ENCODE results near the gene TACC2.

The TACC2 gene

DNA sequence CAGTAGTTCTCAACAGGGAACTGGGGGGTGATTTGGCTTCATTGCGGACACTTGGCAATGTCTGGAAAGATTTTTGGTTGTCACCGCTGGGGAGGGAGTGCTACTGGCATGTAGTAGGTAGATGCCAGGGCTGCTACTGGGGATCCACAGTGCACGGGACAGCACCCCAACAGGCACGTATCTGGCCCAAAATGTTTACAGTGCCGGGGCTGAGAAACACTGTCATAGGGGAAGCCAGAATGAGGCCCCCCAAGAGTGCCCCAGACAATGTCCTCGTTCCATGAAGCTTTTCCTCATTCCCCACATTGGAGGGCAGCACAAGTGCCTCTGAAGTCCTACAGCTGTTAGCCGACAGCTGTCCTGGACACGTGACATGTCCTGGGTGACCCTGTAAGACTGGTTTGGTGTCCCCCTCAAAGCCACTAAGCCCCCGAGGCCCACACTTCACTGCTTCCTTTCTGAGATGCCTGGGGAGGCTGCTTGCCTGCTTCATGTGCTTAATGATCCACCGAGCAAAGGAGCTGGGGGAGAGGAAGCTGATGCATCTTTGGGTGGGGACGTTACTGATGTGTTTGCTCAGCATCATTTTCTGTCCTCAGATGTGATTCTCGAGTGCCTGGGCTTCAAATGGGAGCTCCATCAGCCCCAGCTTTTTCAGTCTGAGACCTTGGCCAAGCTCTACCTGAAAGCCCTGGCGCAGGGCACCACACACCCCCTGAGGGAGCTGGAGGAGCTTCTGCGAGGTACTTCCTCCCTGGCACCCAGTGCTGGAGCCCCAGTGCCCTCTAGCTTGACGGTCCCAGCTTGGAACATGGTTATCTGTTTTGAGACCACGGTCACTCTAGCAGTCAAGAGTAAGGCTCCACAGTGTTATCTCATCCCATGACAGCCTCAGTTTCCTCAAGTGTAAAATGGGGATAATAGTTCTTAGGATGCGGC is 296.8 kb downstream of the TACC2 start:
- in situ Hi-C loops (cut with HindIII; ENCODE audit: low pct_ligation_motif_present, low pct_unique_long_range_greater_than_20kb, low sequenced_read_pairs) = loop anchor here (25.0 kb wide), 1 partner anchor 152 kb away; no protein-coding TSS in a partner anchor
- DNase-seq = no peak

DNA sequence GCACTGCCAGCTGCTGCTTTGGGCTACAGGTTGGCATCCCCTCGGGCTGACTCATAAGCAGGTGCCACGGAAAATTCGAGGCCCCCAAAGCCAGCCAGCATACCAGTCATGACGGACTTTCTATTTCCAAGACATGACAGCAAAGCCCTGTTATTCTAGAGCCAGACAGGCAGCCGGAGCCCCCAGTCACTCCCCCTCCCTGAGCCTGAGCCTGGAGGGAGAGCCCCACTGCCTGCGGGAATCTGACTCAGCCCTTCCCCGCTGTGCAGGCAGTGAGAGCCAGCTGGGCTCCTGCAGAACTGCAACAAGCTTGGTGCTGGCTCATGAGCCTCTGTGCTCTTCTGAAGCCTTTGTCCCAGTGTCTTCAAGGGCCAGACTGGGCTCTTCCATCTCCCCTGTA is 297.9 kb downstream of the TACC2 start:
- DNase-seq = peak; percentile 79
- in situ Hi-C loops (cut with HindIII; ENCODE audit: low pct_ligation_motif_present, low pct_unique_long_range_greater_than_20kb, low sequenced_read_pairs) = loop anchor here (25.0 kb wide), 1 partner anchor 150 kb away; no protein-coding TSS in a partner anchor

DNA sequence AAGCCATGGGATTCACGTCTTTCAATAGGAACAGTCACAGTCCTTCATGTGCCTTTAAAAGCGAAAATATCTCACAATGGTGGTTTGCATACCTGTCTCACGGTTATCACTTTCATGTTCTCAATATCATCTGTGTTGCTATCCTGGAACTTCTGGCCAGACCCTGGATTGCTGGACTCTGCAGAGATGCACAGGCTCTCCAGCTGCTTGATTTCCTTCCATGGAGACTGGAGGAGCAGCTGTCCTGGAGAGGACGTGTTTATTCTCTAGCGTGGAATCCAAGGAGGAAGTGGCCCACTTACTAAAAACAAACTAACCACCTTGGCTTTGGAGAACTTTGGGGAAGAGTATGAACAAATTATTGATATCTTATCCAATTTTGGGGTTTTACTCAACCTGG is 298.6 kb downstream of the TACC2 start:
- in situ Hi-C loops (cut with HindIII; ENCODE audit: low pct_ligation_motif_present, low pct_unique_long_range_greater_than_20kb, low sequenced_read_pairs) = loop anchor here (25.0 kb wide), 1 partner anchor 150 kb away; no protein-coding TSS in a partner anchor
- no peak for DNase-seq

DNA sequence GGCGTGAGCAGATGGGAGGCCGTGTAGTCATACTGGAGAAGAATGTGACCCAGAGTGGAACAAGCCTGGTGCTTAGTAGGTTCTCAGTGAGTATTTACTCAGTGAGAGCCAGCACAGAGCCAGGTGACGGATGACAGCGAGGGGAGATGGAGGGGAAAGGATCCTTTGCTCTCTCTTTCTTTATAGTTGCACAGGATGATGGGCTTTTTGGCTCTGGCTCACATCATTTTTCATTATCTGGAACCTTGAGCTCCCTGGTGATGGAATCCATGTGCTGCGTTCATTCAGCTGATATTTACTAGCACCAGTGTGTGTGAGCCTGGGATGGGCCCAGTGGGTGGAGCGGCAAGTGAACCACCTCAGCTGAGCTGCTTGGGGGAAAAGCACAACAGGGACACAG is 299.3 kb downstream of the TACC2 start:
- DNase-seq = no peak
- in situ Hi-C loops (cut with HindIII; ENCODE audit: low pct_ligation_motif_present, low pct_unique_long_range_greater_than_20kb, low sequenced_read_pairs) = loop anchor here (25.0 kb wide), 1 partner anchor 149 kb away; no protein-coding TSS in a partner anchor

DNA sequence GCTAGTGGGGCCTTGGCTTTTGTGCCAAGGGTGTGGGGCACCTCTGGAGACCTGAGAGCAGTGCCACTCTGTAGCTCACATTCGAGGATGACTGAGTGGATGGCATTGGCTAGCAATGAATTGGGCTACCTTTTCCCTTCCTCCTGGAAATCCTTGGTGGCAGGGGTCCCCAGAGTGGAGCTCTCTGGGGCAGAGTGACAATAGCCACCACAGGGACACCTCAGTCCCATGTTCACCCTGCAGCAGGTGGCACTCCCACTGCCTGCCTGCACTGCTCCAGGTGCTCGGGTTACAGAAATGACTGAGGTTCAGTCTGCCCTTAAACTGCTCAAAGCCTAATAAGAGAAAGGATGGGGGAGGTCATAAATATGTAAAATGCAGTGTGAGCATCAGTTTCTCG is 300.0 kb downstream of the TACC2 start:
- DNase-seq = no peak
- in situ Hi-C loops (cut with HindIII; ENCODE audit: low pct_ligation_motif_present, low pct_unique_long_range_greater_than_20kb, low sequenced_read_pairs) = loop anchor here (25.0 kb wide), 1 partner anchor 148 kb away; no protein-coding TSS in a partner anchor

DNA sequence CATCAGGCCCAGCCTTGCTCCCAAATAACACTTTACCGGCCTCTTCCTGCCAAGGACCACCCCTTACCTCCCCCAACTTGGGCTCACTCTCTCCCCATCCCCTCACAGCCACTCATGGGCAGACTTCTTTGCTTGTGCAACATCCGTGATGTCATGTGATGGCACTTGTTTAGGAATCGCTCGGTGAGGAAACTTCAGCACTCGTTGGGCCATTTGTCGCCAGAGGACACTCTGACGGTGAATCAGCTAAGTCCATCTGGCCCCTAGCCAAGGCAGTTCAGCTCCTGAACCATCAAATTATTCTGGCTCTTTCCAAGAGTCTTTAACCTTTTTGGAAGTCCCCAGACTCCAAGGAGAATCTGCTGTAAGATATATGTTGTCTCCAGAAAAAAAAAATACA is 301.4 kb downstream of the TACC2 start:
- in situ Hi-C loops (cut with HindIII; ENCODE audit: low pct_ligation_motif_present, low pct_unique_long_range_greater_than_20kb, low sequenced_read_pairs) = loop anchor here (25.0 kb wide), 1 partner anchor 147 kb away; no protein-coding TSS in a partner anchor

DNA sequence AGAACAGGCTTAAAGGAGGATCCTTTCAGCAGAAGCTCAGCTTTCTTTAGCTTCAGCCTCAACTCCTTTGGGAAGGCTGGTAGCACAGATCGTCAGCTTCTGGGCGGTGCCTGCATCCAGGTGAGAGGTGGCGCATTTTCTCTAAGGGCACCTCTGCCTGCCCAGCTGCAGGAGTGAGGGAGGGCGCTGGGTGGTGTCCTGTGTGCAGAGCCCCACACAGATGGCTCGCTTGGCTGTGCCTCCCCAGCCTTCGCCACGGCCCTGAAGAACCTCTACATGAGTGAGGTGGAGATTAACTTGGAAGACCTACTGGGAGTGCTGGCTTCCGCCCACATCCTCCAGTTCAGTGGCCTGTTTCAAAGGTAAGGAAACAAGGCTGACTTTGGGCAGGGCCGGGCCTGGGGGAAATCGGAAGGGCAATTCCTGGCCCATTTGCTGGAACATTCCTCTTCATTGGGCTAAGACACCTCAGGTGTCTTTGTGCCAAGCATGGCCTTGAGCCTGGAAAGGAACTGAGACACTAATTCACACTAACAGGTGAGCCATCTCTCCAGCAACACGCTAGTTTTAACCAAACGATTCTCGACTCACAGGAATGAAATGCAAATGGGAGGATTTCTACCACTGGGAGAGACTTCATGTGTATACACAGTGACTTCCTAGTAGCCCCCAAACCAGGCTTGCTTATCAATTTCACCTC is 302.0 kb downstream of the TACC2 start:
- no peak for DNase-seq
- in situ Hi-C loops (cut with HindIII; ENCODE audit: low pct_ligation_motif_present, low pct_unique_long_range_greater_than_20kb, low sequenced_read_pairs) = loop anchor here (25.0 kb wide), 1 partner anchor 146 kb away; no protein-coding TSS in a partner anchor

More for the DNA sequence above, 301.4 kb downstream of the TACC2 start:
- no peak for DNase-seq

DNA sequence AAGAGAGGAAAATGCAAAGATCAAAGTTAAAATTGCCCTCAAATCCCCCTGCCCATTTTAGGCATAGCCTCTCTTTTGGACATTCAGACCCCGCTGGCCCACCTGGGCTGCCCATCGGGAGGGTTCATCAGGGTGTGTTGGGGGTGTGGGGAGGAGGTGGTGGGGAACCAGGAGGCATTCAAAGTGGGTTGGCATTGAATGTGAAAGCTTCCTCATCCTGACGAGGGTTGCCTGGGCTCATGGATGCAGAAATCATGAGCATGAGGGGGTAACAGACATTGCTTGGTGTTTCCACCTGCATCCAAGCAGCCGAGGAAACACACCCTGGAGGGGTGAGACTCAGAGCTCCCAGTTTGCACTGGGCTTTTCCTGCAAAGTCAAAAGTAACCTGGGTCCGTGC is 302.8 kb downstream of the TACC2 start:
- DNase-seq = no peak
- in situ Hi-C loops (cut with HindIII; ENCODE audit: low pct_ligation_motif_present, low pct_unique_long_range_greater_than_20kb, low sequenced_read_pairs) = loop anchor here (25.0 kb wide), 1 partner anchor 146 kb away; no protein-coding TSS in a partner anchor

DNA sequence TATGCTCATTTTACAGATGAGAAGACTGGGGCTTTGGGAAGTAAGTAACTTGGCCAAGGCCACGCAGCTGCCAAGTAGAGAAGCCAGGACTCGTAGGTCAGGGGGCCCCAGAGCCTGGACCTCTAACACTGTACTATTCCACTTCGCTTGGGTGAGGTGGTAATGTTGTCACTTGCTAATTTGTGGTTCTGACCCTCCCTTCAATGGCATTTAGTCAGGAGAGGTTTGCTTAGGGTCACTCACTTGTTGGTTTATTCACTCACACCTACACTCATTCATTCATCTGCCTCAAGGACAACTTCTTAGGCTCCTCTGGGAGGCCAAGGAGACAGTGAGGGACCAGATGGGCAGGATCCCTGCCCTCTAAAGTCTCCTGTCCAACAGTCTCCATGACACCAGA is 303.4 kb downstream of the TACC2 start:
- DNase-seq = no peak

DNA sequence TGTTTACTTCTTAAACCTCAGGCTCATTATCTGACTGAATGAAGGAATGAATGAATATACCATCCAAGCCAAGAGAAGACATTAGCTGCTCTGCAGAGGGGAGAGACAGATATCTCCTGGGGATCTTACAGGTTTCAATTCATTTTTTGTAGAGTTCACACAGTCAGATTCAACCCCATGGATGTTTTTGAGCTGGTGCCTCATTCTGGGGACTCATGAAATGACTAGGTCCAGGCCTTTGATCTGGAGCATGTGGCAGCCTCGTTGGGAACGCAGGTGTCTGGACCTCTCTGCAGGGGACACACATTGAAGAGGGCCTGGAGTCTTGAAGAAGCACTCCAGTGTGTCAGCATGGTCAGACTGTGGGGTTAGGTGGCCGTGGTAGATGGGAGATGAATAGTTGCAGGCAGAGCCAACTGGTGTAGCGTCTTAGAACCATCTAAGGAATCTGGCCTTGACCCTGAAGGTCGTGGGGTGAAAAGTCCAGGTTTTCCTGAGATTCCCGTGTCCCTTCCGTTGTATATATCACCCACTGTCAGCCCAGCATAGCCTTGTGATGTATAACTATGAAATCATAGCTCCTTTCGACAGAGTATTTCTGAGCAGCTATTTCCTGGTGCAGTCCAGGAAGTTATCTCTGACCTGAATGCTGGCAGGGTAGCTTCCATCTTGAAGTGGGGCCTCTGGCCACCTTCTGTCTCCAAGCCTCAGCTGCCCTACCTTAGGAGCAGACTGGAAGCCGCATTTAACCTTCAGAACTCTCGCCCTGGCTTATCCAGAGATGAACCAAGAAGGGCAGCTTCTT is 304.4 kb downstream of the TACC2 start:
- DNase-seq = no peak
- in situ Hi-C loops (cut with HindIII; ENCODE audit: low pct_ligation_motif_present, low pct_unique_long_range_greater_than_20kb, low sequenced_read_pairs) = loop anchor here (25.0 kb wide), 1 partner anchor 144 kb away; no protein-coding TSS in a partner anchor

More for the DNA sequence above, 303.4 kb downstream of the TACC2 start:
- in situ Hi-C loops (cut with HindIII; ENCODE audit: low pct_ligation_motif_present, low pct_unique_long_range_greater_than_20kb, low sequenced_read_pairs) = loop anchor here (25.0 kb wide), 1 partner anchor 145 kb away; no protein-coding TSS in a partner anchor

DNA sequence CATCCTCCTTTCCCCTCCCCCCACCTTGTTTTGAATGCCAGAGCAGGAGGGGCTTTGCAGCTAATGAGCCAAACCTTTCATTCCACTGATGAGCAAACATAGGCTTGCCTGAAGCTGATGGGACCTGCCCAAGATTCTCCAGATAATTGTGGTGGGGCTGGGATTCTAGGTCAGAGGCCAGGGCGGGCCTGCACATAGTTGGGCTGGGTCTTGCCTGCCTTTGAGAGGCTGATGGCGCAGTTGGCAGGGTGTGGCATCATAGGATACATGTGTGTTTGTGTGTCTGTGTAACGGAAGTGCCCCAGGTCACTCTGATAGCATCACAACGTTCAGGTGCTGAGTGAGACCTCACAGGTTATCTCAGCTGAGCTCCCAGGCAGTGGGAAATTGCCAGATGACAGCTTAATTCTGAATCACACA is 305.0 kb downstream of the TACC2 start:
- no peak for DNase-seq
- in situ Hi-C loops (cut with HindIII; ENCODE audit: low pct_ligation_motif_present, low pct_unique_long_range_greater_than_20kb, low sequenced_read_pairs) = loop anchor here (25.0 kb wide), 1 partner anchor 143 kb away; no protein-coding TSS in a partner anchor

DNA sequence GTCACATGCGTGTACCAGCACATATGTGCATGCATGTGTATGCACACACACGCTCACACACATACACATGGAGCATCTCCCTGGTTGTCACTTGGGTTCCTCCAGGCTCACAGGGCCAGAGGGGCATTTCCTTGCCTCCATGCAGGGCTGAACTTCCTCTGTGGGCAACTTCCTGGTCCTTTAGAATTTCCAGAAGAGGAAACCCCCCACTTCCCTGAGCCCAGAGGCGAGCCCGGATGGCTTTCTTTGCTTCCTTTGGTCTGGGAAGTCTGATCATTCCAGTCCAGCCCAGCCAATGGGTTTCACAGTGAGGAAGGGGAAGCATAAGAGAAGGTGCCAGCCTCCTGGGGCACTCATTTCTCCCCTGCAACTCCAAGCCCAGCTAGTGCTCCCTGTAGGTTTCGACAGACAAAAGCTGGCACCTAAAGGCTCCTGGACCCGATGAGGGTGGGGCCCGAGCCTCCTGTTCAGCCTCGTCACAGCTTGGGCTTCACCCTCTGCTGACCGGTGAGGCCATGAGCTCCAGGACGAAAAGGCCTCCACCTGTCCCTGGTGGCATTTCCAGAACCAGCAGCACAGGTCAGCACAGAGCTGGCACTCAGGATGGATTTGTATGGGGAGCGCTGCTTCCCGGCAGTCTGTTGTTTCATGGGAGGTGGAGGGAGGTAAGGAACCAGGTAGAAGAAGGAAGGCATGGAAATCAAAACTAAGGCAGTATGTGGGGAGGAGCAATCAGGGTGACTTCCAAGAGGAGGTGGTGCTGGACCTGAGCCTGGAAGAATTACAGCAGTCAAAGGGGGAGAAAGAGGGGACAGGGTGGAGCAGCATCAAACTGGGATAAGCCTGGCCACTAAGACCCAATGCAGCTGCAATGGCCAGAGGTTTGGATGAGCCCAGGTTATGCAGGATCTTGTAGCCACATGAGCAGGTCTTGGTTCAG is 305.8 kb downstream of the TACC2 start:
- in situ Hi-C loops (cut with HindIII; ENCODE audit: low pct_ligation_motif_present, low pct_unique_long_range_greater_than_20kb, low sequenced_read_pairs) = loop anchor here (25.0 kb wide), 1 partner anchor 143 kb away; no protein-coding TSS in a partner anchor
- no peak for DNase-seq

DNA sequence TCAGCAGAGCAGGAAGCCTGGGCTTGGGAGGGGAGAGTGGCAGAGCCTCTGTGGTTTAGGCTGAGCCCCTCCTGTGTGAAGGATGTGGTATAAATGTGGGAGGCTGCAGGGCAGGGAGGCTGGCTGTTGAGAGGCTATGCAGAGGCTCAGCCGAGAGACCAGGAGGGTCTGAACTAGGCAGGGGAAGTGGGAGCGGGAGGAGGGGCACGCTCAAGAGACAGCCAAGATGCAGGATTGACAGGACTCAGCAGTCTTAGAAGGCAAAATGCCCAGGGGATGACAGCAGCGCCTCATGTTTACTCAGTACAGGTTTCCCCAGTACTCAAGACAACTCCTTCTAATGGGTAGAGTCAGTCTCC is 306.5 kb downstream of the TACC2 start:
- no peak for DNase-seq
- in situ Hi-C loops (cut with HindIII; ENCODE audit: low pct_ligation_motif_present, low pct_unique_long_range_greater_than_20kb, low sequenced_read_pairs) = loop anchor here (25.0 kb wide), 1 partner anchor 142 kb away; no protein-coding TSS in a partner anchor

DNA sequence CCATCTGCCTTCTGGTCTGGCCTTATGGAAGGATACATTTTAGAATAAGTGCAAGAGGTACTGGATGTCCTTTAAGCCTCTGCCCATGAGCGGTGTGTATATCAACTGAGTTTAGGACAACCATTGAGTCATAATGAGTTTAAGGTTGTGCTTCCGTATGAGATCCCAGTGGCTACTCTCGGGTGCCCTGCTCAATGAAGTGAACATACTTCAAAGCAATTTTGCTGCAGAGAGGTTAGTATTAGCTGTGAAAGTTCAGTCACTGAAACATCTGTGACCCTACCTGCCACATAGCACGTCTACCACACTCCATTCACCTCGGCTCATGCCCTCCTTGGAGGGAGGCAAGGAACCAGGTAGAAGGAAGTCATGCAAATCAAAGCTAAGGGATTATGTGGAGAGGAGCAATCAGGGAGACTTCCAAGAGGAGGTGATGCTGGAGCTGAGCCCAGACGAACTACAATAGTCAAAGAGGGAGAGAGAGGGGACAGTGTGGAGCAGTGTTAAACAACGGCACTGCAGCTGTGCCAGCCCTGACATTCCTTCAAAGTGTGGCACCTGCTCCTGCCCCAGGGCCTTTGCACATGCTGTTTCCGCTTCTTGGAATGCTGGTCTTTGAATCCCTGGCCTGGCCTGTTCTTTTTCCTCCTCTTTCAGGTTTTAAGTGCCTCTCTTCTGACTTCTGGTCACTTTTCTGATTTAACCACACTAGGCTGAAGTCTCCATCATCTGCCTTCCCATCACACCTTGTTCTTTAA is 307.6 kb downstream of the TACC2 start:
- no peak for DNase-seq
- in situ Hi-C loops (cut with HindIII; ENCODE audit: low pct_ligation_motif_present, low pct_unique_long_range_greater_than_20kb, low sequenced_read_pairs) = loop anchor here (25.0 kb wide), 1 partner anchor 141 kb away; no protein-coding TSS in a partner anchor

DNA sequence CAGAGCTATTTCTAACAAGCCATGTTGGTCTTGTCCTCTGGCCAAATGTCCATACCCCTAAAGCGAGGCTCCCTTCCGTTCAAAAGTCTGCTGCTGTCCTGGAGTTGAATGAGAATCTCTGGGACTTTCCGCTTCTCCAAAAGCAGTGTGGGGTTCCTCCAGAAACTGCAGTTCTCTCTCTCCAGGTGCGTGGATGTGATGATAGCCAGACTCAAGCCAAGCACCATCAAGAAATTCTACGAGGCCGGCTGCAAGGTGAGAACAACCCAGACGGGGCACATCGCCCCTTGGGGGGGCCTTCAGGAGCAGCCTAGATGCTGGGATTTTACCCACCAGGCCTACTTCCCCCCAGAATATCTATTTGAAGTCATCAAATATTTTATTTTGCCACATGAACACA is 308.6 kb downstream of the TACC2 start:
- DNase-seq = no peak
- in situ Hi-C loops (cut with HindIII; ENCODE audit: low pct_ligation_motif_present, low pct_unique_long_range_greater_than_20kb, low sequenced_read_pairs) = loop anchor here (25.0 kb wide), 1 partner anchor 140 kb away; no protein-coding TSS in a partner anchor

DNA sequence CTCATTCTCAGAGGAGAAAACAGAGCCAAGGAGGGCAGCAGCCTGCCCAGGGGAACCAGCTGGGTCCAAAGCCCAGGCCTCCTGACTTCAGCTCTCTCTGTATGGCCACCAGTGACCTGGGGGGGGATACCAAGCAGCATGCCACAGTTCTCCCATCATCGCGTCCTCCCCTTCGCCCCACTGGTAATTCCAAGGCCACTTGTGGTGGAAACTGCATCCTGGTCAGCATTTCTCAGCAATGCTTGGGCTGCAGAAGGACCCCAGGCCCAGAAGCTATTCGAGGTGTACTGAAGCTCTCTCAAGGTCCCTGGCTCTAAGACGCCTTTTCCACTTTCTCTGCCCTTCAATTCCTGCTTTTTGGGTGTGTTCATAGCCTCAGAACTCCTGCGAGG is 309.2 kb downstream of the TACC2 start:
- in situ Hi-C loops (cut with HindIII; ENCODE audit: low pct_ligation_motif_present, low pct_unique_long_range_greater_than_20kb, low sequenced_read_pairs) = loop anchor here (25.0 kb wide), 1 partner anchor 139 kb away; no protein-coding TSS in a partner anchor
- DNase-seq = no peak

All from ACHN (cell line).